Skeletal muscle cell (primary cell): ENCODE data around the gene FAR2.

ENCODE experiments used
- DNase-seq: peaks from one replicate; pipeline ENCODE4 v3.0.0-alpha.2; 2010; ENCODE audit warnings: low read depth
- H3K4me3 ChIP-seq: 2 replicates; pipeline ENCODE4 v1.5.1; 2011; ENCODE audit warnings: low read depth, mild to moderate bottlenecking, control low read depth, low read length, moderate library complexity

FAR2 gene

GRCh38 chr12:29191267-29191850, 42.3 kb downstream of the FAR2 start:
- no peak overlapping the region for H3K4me3 ChIP-seq

GRCh38 chr12:29198901-29199300, 49.8 kb downstream of the FAR2 start:
- DNase-seq, result no peak

More at GRCh38 chr12:29191267-29191850, 42.3 kb downstream of the FAR2 start:
- no peak for DNase-seq

GRCh38 chr12:29200586-29200985, 51.5 kb downstream of the FAR2 start:
- no peak for DNase-seq
- no peak overlapping the region for H3K4me3 ChIP-seq

More at GRCh38 chr12:29198901-29199300, 49.8 kb downstream of the FAR2 start:
- H3K4me3 ChIP-seq, result no peak overlapping the region

- H3K4me3 ChIP-seq, result no peak overlapping the region
- no peak for DNase-seq
Measured at GRCh38 chr12:29201296-29201695, 52.2 kb downstream of the FAR2 start.

GRCh38 chr12:29201746-29202145, 52.7 kb downstream of the FAR2 start:
- H3K4me3 ChIP-seq, result no peak overlapping the region
- no peak for DNase-seq

GRCh38 chr12:29204521-29204920, 55.4 kb downstream of the FAR2 start:
- no peak overlapping the region for H3K4me3 ChIP-seq
- no peak for DNase-seq

- DNase-seq, result peak; percentile 39
- H3K4me3 ChIP-seq, result no peak overlapping the region
Measured at GRCh38 chr12:29207120-29207519, 58.0 kb downstream of the FAR2 start.

- H3K4me3 ChIP-seq, result no peak overlapping the region
- no peak for DNase-seq
Measured at GRCh38 chr12:29208060-29208459, 59.0 kb downstream of the FAR2 start.

- H3K4me3 ChIP-seq, result no peak overlapping the region
- DNase-seq, result no peak
Measured at GRCh38 chr12:29208936-29209701, 60.0 kb downstream of the FAR2 start.

GRCh38 chr12:29211696-29212095, 62.6 kb downstream of the FAR2 start:
- DNase-seq, result no peak
- H3K4me3 ChIP-seq, result no peak overlapping the region

- H3K4me3 ChIP-seq, result no peak overlapping the region
Measured at GRCh38 chr12:29212682-29213403, 63.8 kb downstream of the FAR2 start.

GRCh38 chr12:29216266-29216665, 67.2 kb downstream of the FAR2 start:
- no peak for DNase-seq

More at GRCh38 chr12:29212682-29213403, 63.8 kb downstream of the FAR2 start:
- DNase-seq, result no peak

GRCh38 chr12:29216797-29217575, 67.9 kb downstream of the FAR2 start:
- peak; percentile 82 for DNase-seq
- no peak overlapping the region for H3K4me3 ChIP-seq

More at GRCh38 chr12:29216266-29216665, 67.2 kb downstream of the FAR2 start:
- no peak overlapping the region for H3K4me3 ChIP-seq

- DNase-seq, result no peak
- H3K4me3 ChIP-seq, result no peak overlapping the region
Measured at GRCh38 chr12:29220632-29221336, 71.7 kb downstream of the FAR2 start.

- DNase-seq, result no peak
- no peak overlapping the region for H3K4me3 ChIP-seq
Measured at GRCh38 chr12:29222200-29222599, 73.1 kb downstream of the FAR2 start.

GRCh38 chr12:29223426-29223825, 74.3 kb downstream of the FAR2 start:
- no peak overlapping the region for H3K4me3 ChIP-seq
- no peak for DNase-seq

GRCh38 chr12:29223956-29224543, 75.0 kb downstream of the FAR2 start:
- DNase-seq, result no peak
- H3K4me3 ChIP-seq, result no peak overlapping the region

- DNase-seq, result no peak
- no peak overlapping the region for H3K4me3 ChIP-seq
Measured at GRCh38 chr12:29224572-29224971, 75.5 kb downstream of the FAR2 start.

GRCh38 chr12:29225834-29226233, 76.8 kb downstream of the FAR2 start:
- DNase-seq, result no peak
- no peak overlapping the region for H3K4me3 ChIP-seq
